Purkinje cell (primary cell): ENCODE data around the gene EFCAB11. TPM values are rescaled to one million over a fixed set of nuclear protein-coding genes. Genes with fewer than 3 reads are reported as not detected.

Experiments
- polyA plus RNA-seq: library from polyadenylated mRNA; unstranded; fragments of >200 nt; fragmentation: Nextera tagmentation; gene quantifications from 2 replicates; pipeline ENCODE4 v1.2.1, GENCODE V29; 2014

The EFCAB11 gene, protein sequence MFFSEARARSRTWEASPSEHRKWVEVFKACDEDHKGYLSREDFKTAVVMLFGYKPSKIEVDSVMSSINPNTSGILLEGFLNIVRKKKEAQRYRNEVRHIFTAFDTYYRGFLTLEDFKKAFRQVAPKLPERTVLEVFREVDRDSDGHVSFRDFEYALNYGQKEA
- 19.8 and 19.9 TPM in 2 replicates for polyA plus RNA-seq

DNA sequence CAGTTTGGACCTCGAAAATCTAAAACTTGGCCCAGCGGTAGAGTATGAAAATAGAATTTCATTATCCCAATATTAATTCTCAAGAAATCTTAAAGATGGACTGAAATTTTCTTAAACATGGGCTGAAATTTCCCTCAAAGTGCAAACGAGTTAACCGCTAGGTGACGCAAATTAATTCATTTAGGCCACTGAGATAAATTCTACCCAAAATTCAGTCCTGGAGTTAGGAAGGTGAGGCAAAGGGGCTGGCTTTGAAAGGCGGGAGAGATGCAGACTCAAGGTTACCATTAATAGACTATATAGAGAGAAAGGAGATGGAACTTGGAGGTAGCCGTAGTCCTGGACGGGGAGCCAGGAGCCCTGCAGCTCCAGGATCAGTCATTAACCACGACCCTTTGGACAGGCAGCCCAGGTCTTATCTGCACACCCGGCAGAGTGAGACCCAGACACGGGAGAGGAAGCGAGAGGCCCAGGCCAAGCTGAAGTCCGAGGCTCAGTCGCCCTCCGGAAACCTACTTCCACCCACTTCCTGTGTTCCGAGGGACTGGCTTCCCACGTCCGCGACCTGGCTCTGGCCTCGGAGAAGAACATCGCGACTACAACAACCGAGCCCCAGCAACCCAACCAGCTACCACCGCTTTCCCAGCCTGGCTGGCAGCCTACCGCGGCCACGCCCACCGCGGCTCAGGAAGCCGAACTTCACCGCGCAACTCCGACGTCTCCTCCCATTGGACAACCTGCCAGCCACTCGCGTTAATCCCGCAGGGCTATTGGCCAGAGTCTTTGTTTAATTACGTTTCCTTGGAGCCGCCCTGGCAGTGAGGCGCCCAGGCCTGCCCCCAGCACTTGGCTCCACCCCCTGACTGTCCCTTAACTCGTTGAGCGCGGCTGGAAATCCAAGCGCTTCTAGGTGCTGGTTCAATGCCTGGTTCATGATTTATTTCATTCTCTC, at the start of gene EFCAB11:
TSS of gene EFCAB11 (minus strand) at position 661 of the 952 bp plus-strand sequence. CDS start at position 591, 70 bp downstream.

GRCh38 chr14:89955745-89956660, 1.5 kb upstream of the EFCAB11 start, which contains the start of gene TDP1:
TSS of gene TDP1 (plus strand) at chr14:89955927. CDS start at chr14:89963115, 7,188 bp downstream.

Other genes with a start within 250 kb of the EFCAB11 start
- 3.1 and 3.7 TPM in 2 replicates for gene TDP1, start 1.2 kb upstream of the EFCAB11 start, polyA plus RNA-seq
- gene KCNK13, start 107.3 kb upstream of the EFCAB11 start, polyA plus RNA-seq = 0.59 and 1.0 TPM in 2 replicates